HG03460 (cell line): Measurements from ENCODE around the gene INPP5A.
"Not testable (repeated sequence)": the region's sequence is repeated elsewhere in the genome, so short reads cannot be mapped to it uniquely, and the experiment has no call there.

Experiments
- ATAC-seq: cut with Tn5 transposase; IDR thresholded peaks from one replicate; pipeline ENCODE4 v1.9.1; 2021; ENCODE audit not compliant: unreplicated experiment

INPP5A gene

GRCh38 chr10:132700156-132701098, 162.8 kb downstream of the INPP5A start:
- no peak for ATAC-seq

DNA sequence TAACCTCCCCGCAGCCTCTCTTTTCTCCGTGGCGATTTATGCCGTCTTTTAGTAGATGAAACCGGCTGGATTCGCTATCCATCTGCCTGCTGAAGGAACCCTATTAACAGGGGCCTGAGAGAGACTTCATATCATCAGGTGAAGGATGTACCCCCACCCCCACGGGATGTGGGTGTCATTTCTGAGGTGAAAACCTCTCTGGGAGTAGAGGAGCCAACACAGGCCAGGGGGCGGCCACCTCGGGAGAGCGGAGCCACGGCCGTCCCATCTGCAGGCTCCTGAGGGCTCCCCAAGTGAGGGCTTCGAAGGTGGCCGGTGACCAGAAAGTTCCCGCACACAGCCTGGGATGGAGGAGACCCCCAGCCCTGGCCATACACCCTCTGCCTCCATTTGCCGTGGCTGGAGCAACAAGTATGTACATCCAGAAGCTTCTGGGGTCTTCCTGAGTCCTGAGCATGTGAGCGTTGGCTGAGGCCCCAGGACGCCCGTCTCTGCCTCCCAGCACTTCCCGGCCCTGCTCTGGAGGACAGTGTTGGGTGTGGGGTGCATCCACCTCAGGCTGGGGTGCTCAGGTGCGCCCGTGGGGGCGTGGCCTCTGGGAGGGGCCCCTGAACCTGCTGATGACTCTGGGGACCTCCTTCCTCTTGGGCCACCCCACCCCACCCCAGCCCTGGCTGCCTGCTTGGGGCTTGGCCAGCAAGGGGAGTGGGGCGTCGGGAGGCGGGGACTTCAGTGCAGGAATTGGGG, 163.7 kb downstream of the INPP5A start:
- no peak for ATAC-seq

- no peak for ATAC-seq
These were observed 164.2 kb downstream of the INPP5A start for GRCh38 chr10:132701846-132702190.

- ATAC-seq: no peak
These were observed 165.2 kb downstream of the INPP5A start for GRCh38 chr10:132702601-132703418.

GRCh38 chr10:132703419-132704007, 165.9 kb downstream of the INPP5A start:
- no peak for ATAC-seq

- no peak for ATAC-seq
These were observed 166.6 kb downstream of the INPP5A start for GRCh38 chr10:132704008-132704814.

DNA sequence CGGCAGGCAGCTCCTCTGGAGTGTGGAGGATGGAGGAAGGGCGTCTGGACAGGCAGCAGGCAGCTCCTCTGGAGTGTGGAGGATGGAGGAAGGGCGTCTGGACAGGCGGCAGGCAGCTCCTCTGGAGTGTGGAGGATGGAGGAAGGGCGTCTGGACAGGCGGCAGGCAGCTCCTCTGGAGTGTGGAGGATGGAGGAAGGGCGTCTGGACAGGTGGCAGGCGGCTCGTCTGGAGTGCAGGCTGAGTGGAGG, 167.2 kb downstream of the INPP5A start:
- ATAC-seq: not testable (repeated sequence)

DNA sequence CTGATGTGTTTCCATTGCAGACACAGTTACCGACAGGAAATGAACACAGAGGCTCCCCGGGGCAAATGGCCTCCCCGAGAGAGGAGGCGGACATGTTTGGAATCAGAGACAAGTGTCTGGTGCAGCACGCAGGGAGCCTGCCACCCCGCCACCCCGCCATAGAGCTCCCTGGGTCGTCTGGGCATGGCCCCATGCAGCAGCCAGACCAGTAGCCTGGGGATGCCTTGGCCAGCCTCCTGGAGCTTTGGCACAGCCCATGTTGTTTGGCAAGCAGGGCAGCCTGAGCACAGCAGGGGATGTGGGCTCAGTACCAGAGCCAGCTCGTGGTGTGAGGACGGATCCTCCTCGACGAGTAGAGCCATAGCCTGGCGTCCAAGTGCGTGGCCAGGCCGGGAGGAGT, 167.6 kb downstream of the INPP5A start:
- ATAC-seq: no peak

- ATAC-seq: no peak
These were observed 168.4 kb downstream of the INPP5A start for GRCh38 chr10:132705943-132706342.

GRCh38 chr10:132706701-132707100, 169.1 kb downstream of the INPP5A start:
- ATAC-seq: no peak

DNA sequence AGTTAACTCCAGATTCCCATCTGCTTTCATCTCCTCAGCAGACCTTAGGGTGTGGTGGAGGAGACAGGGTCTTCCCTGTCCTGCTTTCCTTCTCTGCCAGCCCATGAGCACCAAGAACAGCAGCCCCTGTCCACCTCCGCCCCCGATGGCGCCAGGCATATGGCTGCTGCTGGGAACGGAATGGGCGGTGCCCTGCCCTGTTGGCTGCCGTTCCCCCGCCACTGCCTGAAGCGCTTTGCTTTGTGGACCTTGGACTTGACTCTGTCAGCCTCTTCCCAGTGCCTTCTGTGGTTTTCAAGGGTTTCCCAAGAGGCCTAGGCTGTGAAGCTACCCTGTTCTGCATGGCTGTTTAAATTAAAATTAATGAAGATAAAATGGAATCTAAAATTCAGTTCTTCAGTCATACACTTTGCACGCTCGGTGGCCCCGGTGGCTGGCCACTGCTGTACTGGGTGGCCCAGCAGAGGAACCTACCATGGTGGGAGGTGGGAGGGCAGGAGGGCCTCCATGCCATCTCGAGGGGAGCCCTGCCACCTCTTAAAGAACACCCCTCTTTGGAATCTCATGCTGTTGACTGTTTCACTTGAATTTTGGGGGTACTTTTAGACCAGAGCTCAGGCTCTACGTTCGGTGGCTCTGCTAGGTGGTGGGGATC, 169.7 kb downstream of the INPP5A start:
- no peak for ATAC-seq

GRCh38 chr10:132707776-132708171, 170.2 kb downstream of the INPP5A start:
- ATAC-seq: no peak

- no peak for ATAC-seq
These were observed 170.9 kb downstream of the INPP5A start for GRCh38 chr10:132708441-132708840.

- ATAC-seq: no peak
These were observed 171.3 kb downstream of the INPP5A start for GRCh38 chr10:132708936-132709335.

DNA sequence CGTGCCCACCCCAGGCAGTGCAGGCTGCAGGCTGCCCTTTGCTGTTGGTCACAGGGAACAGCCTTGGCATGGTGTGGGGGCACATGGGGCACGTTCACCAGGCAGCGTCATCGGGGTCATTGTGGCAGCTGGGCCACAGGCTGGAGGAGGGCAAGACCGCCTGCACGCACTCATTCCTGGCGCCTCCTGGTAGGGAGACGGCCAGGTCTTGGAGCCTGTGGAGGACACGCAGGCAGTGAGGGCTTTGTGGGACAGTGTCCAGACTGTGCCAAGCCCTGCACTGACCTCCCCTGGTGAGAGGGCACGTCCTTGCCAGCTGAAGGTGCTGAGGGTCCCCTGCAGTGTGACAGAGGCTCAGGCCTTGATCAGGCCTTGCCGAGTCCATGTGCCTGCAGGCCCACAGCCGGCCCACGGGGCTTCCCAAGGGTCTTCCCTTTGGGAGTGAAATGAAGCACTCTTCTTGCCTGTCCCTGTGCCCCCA, 171.9 kb downstream of the INPP5A start:
- ATAC-seq: no peak

GRCh38 chr10:132710036-132710686, 172.6 kb downstream of the INPP5A start:
- no peak for ATAC-seq

- no peak for ATAC-seq
These were observed 173.4 kb downstream of the INPP5A start for GRCh38 chr10:132710746-132711612.

GRCh38 chr10:132711613-132712121, 174.1 kb downstream of the INPP5A start:
- no peak for ATAC-seq
